ENCODE data around the gene TSACC. TPM values are rescaled to one million over a fixed set of nuclear protein-coding genes. Genes with fewer than 3 reads are reported as not detected.

TSACC gene
- total RNA-seq, result not detected
- polyA plus RNA-seq, result 1 to 10 TPM in 1 of 3 donors, under 1 TPM in 2; 0.40 to 2.2 (median 0.83) TPM
- 0 to 3.9 (median 0.30) reads per million in 6 experiments for total RNA-seq

- Mint-ChIP-seq H3K36me3 (peaks cover 0 to 26% (median 6%) of the 10 kb centered on the region in 3 donors), H3K27me3 (no peaks in the 10 kb centered on the region), H3K9me3 (no peaks in the 10 kb centered on the region), H3K4me3 (peak within 1 kb of the TSS; percentile 92 to 99 (median 96)), H3K27ac (peak within 1 kb of the TSS; percentile 89 to 99 (median 98)), H3K4me1 (peaks cover 10 to 45% (median 35%) of the 10 kb centered on the region in 4 donors)
- POLR2A ChIA-PET, result interaction anchor here (0.6 to 1.3 kb wide), 5 partner anchors 20 to 254 kb away, joined by 3 to 8 read pairs (median 3); partner anchors contain the start of genes MEF2D, PMF1 and SMG5
- ATAC-seq (peak; percentile 92 to 93), DNase-seq (peak; percentile 98 to 100 (median 99))
Measured at GRCh38 chr1:156338180-156338976, at the start of gene TSACC, which contains the start of gene CCT3. Gene TSACC (plus strand): TSS chr1:156338526. CDS start chr1:156339758, 1,232 bp downstream. Gene CCT3 (minus strand): TSS chr1:156338292. CDS start chr1:156338184, 108 bp downstream.

GRCh38 chr1:156289857-156290256 lies 48.5 kb upstream of the TSACC start:
- Mint-ChIP-seq H3K9me3 (no peaks in the 10 kb centered on the region), H3K27me3 (no peaks in the 10 kb centered on the region), H3K4me1 (peaks cover 6 to 14% (median 11%) of the 10 kb centered on the region in 4 donors), H3K36me3 (peaks cover 0 to 17% (median 0%) of the 10 kb centered on the region in 3 donors), H3K27ac (peak overlapping the region in 3 of 10 donors; percentile 4 to 64 (median 4)), H3K4me3 (no peak overlapping the region)
- POLR2A ChIA-PET, result no interaction called here
- ATAC-seq (no peak), DNase-seq (no peak)

GRCh38 chr1:156291226-156292061 lies 46.9 kb upstream of the TSACC start:
- POLR2A ChIA-PET, result interaction anchor here (1.0 kb wide), 1 partner anchor 9 kb away, joined by 4 read pairs; the partner anchor contains the start of gene SMG5
- ATAC-seq (no peak), DNase-seq (no peak)
- peak overlapping the region in 6 of 10 donors; percentile 32 to 89 (median 52) for H3K27ac Mint-ChIP-seq
- H3K36me3 Mint-ChIP-seq, result peaks cover 0 to 15% (median 0%) of the 10 kb centered on the region in 3 donors
- no peaks in the 10 kb centered on the region for H3K27me3 Mint-ChIP-seq
- H3K4me3 Mint-ChIP-seq, result peak overlapping the region in 6 of 10 donors; percentile 20 to 79 (median 48)
- H3K4me1 Mint-ChIP-seq, result peaks cover 14 to 23% (median 19%) of the 10 kb centered on the region in 4 donors
- no peaks in the 10 kb centered on the region for H3K9me3 Mint-ChIP-seq

- peaks cover 0 to 15% (median 0%) of the 10 kb centered on the region in 3 donors for H3K36me3 Mint-ChIP-seq
- POLR2A ChIA-PET, result interaction anchor here (3.4 kb wide), 1 partner anchor 10 kb away, joined by 21 read pairs; the partner anchor contains the start of genes SMG5 and TMEM79
- H3K27me3 Mint-ChIP-seq, result no peaks in the 10 kb centered on the region
- peak overlapping the region in 5 of 10 donors; percentile 24 to 57 (median 45) for H3K4me3 Mint-ChIP-seq
- H3K4me1 Mint-ChIP-seq, result peaks cover 14 to 23% (median 19%) of the 10 kb centered on the region in 4 donors
- no peak for ATAC-seq
- DNase-seq, result no peak
- peak overlapping the region in 6 of 10 donors; percentile 37 to 89 (median 62) for H3K27ac Mint-ChIP-seq
- H3K9me3 Mint-ChIP-seq, result no peaks in the 10 kb centered on the region
Measured at GRCh38 chr1:156293098-156293434, 45.3 kb upstream of the TSACC start.

- POLR2A ChIA-PET, result interaction anchor here (3.4 kb wide), 1 partner anchor 11 kb away, joined by 21 read pairs; the partner anchor contains the start of genes SMG5 and TMEM79
- Mint-ChIP-seq H3K4me1 (peaks cover 14 to 23% (median 19%) of the 10 kb centered on the region in 4 donors), H3K36me3 (peaks cover 0 to 12% (median 0%) of the 10 kb centered on the region in 3 donors)
Measured at GRCh38 chr1:156293895-156294294, 44.4 kb upstream of the TSACC start.

GRCh38 chr1:156295391-156295947 lies 42.9 kb upstream of the TSACC start, which contains the start of gene GLMP:
Gene GLMP (minus strand): TSS chr1:156295679. CDS start chr1:156295645, 34 bp downstream.
- Mint-ChIP-seq H3K4me3 (peak within 1 kb of the TSS; percentile 86 to 93 (median 90)), H3K27me3 (no peaks in the 10 kb centered on the region), H3K9me3 (no peaks in the 10 kb centered on the region), H3K36me3 (peaks cover 0 to 3% (median 0%) of the 10 kb centered on the region in 3 donors), H3K4me1 (peaks cover 14 to 23% (median 19%) of the 10 kb centered on the region in 4 donors), H3K27ac (peak within 1 kb of the TSS; percentile 52 to 93 (median 84))
- DNase-seq (peak; percentile 37 to 77 (median 50)), ATAC-seq (peak; percentile 95 to 96)
- POLR2A ChIA-PET, result interaction anchor here (1.0 to 3.4 kb wide), 2 partner anchors 12 to 162 kb away, joined by 3 to 21 read pairs; partner anchors contain the start of genes SMG5 and TMEM79

More at GRCh38 chr1:156293895-156294294, 44.4 kb upstream of the TSACC start:
- H3K9me3 Mint-ChIP-seq, result no peaks in the 10 kb centered on the region
- DNase-seq, result no peak
- peak overlapping the region in 5 of 10 donors; percentile 2 to 90 (median 29) for H3K4me3 Mint-ChIP-seq
- H3K27me3 Mint-ChIP-seq, result no peaks in the 10 kb centered on the region
- no peak for ATAC-seq
- peak overlapping the region in 3 of 10 donors; percentile 43 to 77 (median 49) for H3K27ac Mint-ChIP-seq

- Mint-ChIP-seq H3K36me3 (no peaks in the 10 kb centered on the region), H3K27ac (peak within 1 kb of the TSS in 1 of 10 donors; percentile 48), H3K4me3 (no peak within 1 kb of the TSS), H3K4me1 (peaks cover 12 to 22% (median 18%) of the 10 kb centered on the region in 4 donors), H3K9me3 (no peaks in the 10 kb centered on the region), H3K27me3 (no peaks in the 10 kb centered on the region)
- DNase-seq (no peak), ATAC-seq (no peak)
- POLR2A ChIA-PET, result interaction anchor here (0.6 kb wide), 1 partner anchor 252 kb away, joined by 3 read pairs; no protein-coding TSS in a partner anchor
Measured at GRCh38 chr1:156298852-156299357, 39.4 kb upstream of the TSACC start, which contains the start of gene VHLL. Gene VHLL (minus strand): TSS chr1:156299307. CDS start chr1:156299189, 118 bp downstream.

- DNase-seq (no peak), ATAC-seq (no peak)
- Mint-ChIP-seq H3K4me1 (peaks cover 0 to 3% (median 1%) of the 10 kb centered on the region in 4 donors), H3K4me3 (no peak overlapping the region), H3K27ac (peak overlapping the region in 3 of 10 donors; percentile 42 to 85 (median 78)), H3K36me3 (peaks cover 0 to 31% (median 3%) of the 10 kb centered on the region in 3 donors), H3K27me3 (no peaks in the 10 kb centered on the region), H3K9me3 (no peaks in the 10 kb centered on the region)
- POLR2A ChIA-PET, result interaction anchor here (0.7 to 0.9 kb wide), 4 partner anchors 15 to 326 kb away, joined by 3 to 10 read pairs (median 6); partner anchors contain the start of gene SMG5
Measured at GRCh38 chr1:156303241-156303640, 35.1 kb upstream of the TSACC start.

GRCh38 chr1:156305215-156305614 lies 33.1 kb upstream of the TSACC start:
- Mint-ChIP-seq H3K4me1 (peaks cover 0 to 3% (median 1%) of the 10 kb centered on the region in 4 donors), H3K27ac (peak overlapping the region in 2 of 10 donors; percentile 38 to 63), H3K27me3 (no peaks in the 10 kb centered on the region), H3K9me3 (no peaks in the 10 kb centered on the region), H3K36me3 (peaks cover 0 to 47% (median 5%) of the 10 kb centered on the region in 3 donors), H3K4me3 (no peak overlapping the region)
- POLR2A ChIA-PET, result interaction anchor here (1.0 kb wide), 1 partner anchor 22 kb away, joined by 5 read pairs; the partner anchor contains the start of gene SMG5
- ATAC-seq (no peak), DNase-seq (no peak)

GRCh38 chr1:156308078-156308477 lies 30.2 kb upstream of the TSACC start:
- Mint-ChIP-seq H3K9me3 (no peaks in the 10 kb centered on the region), H3K27ac (peak overlapping the region in 5 of 10 donors; percentile 12 to 37 (median 31)), H3K36me3 (peaks cover 0 to 74% (median 8%) of the 10 kb centered on the region in 3 donors), H3K4me3 (no peak overlapping the region), H3K27me3 (no peaks in the 10 kb centered on the region), H3K4me1 (peaks cover 0 to 3% (median under 1%) of the 10 kb centered on the region in 4 donors)
- POLR2A ChIA-PET, result no interaction called here
- DNase-seq (no peak), ATAC-seq (no peak)

GRCh38 chr1:156310962-156311361 lies 27.4 kb upstream of the TSACC start:
- no peak for ATAC-seq
- H3K36me3 Mint-ChIP-seq, result peaks cover 0 to 90% (median 5%) of the 10 kb centered on the region in 3 donors

More at GRCh38 chr1:156310962-156311361, 27.4 kb upstream of the TSACC start:
- no peak overlapping the region for H3K27ac Mint-ChIP-seq
- no peak for DNase-seq
- no peaks in the 10 kb centered on the region for H3K27me3 Mint-ChIP-seq
- no peak overlapping the region for H3K4me3 Mint-ChIP-seq
- H3K9me3 Mint-ChIP-seq, result no peaks in the 10 kb centered on the region
- POLR2A ChIA-PET, result no interaction called here
- H3K4me1 Mint-ChIP-seq, result peaks cover 0 to 2% (median 0%) of the 10 kb centered on the region in 4 donors

All from naive thymus-derived CD8-positive, alpha-beta T cell (primary cell).